Left ventricle myocardium inferior (tissue), 1 donor: ENCODE results near the gene ADAP1. TPM values are rescaled to one million over a fixed set of nuclear protein-coding genes. Genes with fewer than 3 reads are reported as not detected.

Source experiments
- DNase-seq: peaks from one replicate; pipeline ENCODE4 v3.0.0-alpha.2; 2020
- H3K27ac ChIP-seq: fragments of 200-600 bp; replicated peaks from 2 replicates; pipeline ENCODE4 v1.8.0; 2021
- H3K27me3 ChIP-seq: fragments of 200-600 bp; 2 replicates; pipeline ENCODE4 v1.8.0; 2021; ENCODE audit warnings: low read depth
- H3K36me3 ChIP-seq: fragments of 200-600 bp; 2 replicates; pipeline ENCODE4 v1.8.0; 2021
- H3K4me1 ChIP-seq: fragments of 200-600 bp; 2 replicates; pipeline ENCODE4 v1.8.0; 2021
- H3K4me3 ChIP-seq: fragments of 200-600 bp; 2 replicates; pipeline ENCODE4 v1.8.0; 2021; ENCODE audit warnings: mild to moderate bottlenecking, moderate library complexity
- H3K9me3 ChIP-seq: fragments of 200-600 bp; replicated peaks from 2 replicates; pipeline ENCODE4 v1.8.0; 2021
- CTCF ChIP-seq: fragments of 200-600 bp; IDR thresholded peaks from 2 replicates; pipeline ENCODE4 v1.8.0; 2021; ENCODE audit warnings: antibody characterized with exemption, mild to moderate bottlenecking, borderline replicate concordance
- intact Hi-C: fragments of 100-400 bp; cut with micrococcal nuclease; formaldehyde crosslinking; loops from one replicate; pipeline ENCODE4 v1.11.0; 2022
- total RNA-seq: library from RNA; stranded (reverse); fragmentation: NEBNext Ultra II Directional; extraction: Animal tissue kit (Norgen Biotek cat#: 25700); gene quantifications from one replicate; pipeline ENCODE4 v1.2.1, GENCODE V29; 2021
- donor health status: DM: no; HTN: yes; CAD: no; lungs with severe emphysema.

The ADAP1 gene
- total RNA-seq, 1 donor from 2014 or later, result 8.4 TPM

- Histone ChIP-seq H3K27me3 (peaks cover 4% of the 10 kb centered on the region), H3K4me3 (no peak overlapping the region), H3K4me1 (no peaks in the 10 kb centered on the region), H3K36me3 (no peaks in the 10 kb centered on the region), H3K27ac (no peak overlapping the region), H3K9me3 (peaks cover 12% of the 10 kb centered on the region)
- intact Hi-C loops, result no loop called here
- no peak for TF ChIP-seq CTCF
- no peak for DNase-seq
Measured at GRCh38 chr7:940599-941408, 13.7 kb downstream of the ADAP1 start.

GRCh38 chr7:939843-940242 is 14.6 kb downstream of the ADAP1 start:
- Histone ChIP-seq H3K4me3 (no peak overlapping the region), H3K4me1 (no peaks in the 10 kb centered on the region), H3K9me3 (peaks cover 12% of the 10 kb centered on the region), H3K27ac (no peak overlapping the region), H3K36me3 (no peaks in the 10 kb centered on the region), H3K27me3 (peaks cover 3% of the 10 kb centered on the region)
- intact Hi-C loops, result no loop called here
- no peak for DNase-seq
- no peak for TF ChIP-seq CTCF

GRCh38 chr7:938546-939185 is 15.8 kb downstream of the ADAP1 start:
- Histone ChIP-seq H3K9me3 (peaks cover 12% of the 10 kb centered on the region), H3K27ac (no peak overlapping the region), H3K4me3 (no peak overlapping the region), H3K4me1 (no peaks in the 10 kb centered on the region), H3K27me3 (peaks cover 7% of the 10 kb centered on the region), H3K36me3 (no peaks in the 10 kb centered on the region)
- no peak for TF ChIP-seq CTCF
- intact Hi-C loops, result no loop called here
- DNase-seq, result no peak

GRCh38 chr7:937856-938484 is 16.5 kb downstream of the ADAP1 start:
- no peaks in the 10 kb centered on the region for H3K36me3 ChIP-seq
- no peak overlapping the region for H3K27ac ChIP-seq
- TF ChIP-seq CTCF, result no peak
- DNase-seq, result no peak
- peaks cover 12% of the 10 kb centered on the region for H3K9me3 ChIP-seq
- no peaks in the 10 kb centered on the region for H3K4me1 ChIP-seq
- intact Hi-C loops, result no loop called here
- H3K4me3 ChIP-seq, result no peak overlapping the region
- H3K27me3 ChIP-seq, result peaks cover 7% of the 10 kb centered on the region

GRCh38 chr7:936386-937054 is 18.0 kb downstream of the ADAP1 start:
- Histone ChIP-seq H3K27me3 (peaks cover 7% of the 10 kb centered on the region), H3K36me3 (no peaks in the 10 kb centered on the region), H3K9me3 (peaks cover 12% of the 10 kb centered on the region), H3K4me3 (no peak overlapping the region), H3K27ac (no peak overlapping the region), H3K4me1 (no peaks in the 10 kb centered on the region)
- no peak for DNase-seq
- intact Hi-C loops, result no loop called here
- TF ChIP-seq CTCF, result no peak
